ENCODE data around the gene PLAAT1.

PLAAT1 gene

DNA sequence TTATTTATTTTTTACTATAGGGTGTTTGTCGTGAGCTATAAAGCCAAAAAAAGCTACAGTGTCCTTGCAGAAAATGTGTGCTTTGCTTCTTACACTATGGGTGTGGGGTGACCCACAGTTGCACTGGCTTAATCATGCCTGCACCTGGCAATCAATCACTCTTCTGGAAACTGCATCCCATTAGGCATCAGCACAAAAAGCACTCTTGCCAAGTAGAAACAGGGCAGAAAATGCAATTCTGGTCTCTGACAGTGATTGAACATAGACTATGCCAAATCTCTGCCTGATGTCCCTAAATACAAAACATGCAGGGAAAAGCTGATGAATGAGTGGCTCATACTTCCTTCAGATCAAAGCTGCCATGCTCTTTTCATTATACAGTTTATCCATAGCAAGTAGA lies 30.4 kb upstream of the PLAAT1 start:
- TF ChIP-seq TCF12 (IDR thresholded peaks at IDR 0.05; ENCODE audit: low read depth), result no peak
- no peak for TF ChIP-seq REST (IDR thresholded peaks at IDR 0.05; ENCODE audit: low read depth)
- no peak for TF ChIP-seq YY1 (IDR thresholded peaks at IDR 0.05; ENCODE audit: low read depth)
- TF ChIP-seq ZBTB7A (IDR thresholded peaks at IDR 0.05; ENCODE audit: low read depth), result no peak
- no peak for TF ChIP-seq CREB1 (IDR thresholded peaks at IDR 0.05; ENCODE audit: low read depth)
- TF ChIP-seq TEAD4 (IDR thresholded peaks at IDR 0.05), result no peak
- no peak for TF ChIP-seq MAX (IDR thresholded peaks at IDR 0.05)
- TF ChIP-seq RAD21 (IDR thresholded peaks at IDR 0.05; ENCODE audit: low read depth), result no peak
- TF ChIP-seq USF1 (IDR thresholded peaks at IDR 0.05), result no peak
- TF ChIP-seq TAF1 (IDR thresholded peaks at IDR 0.05; ENCODE audit: low read depth), result no peak
- TF ChIP-seq FOXM1 (IDR thresholded peaks at IDR 0.05; ENCODE audit: borderline replicate concordance, low read depth), result no peak

- TF ChIP-seq REST (IDR thresholded peaks at IDR 0.05; ENCODE audit: low read depth), result no peak
- TF ChIP-seq TAF1 (IDR thresholded peaks at IDR 0.05; ENCODE audit: low read depth), result no peak
- no peak for TF ChIP-seq FOXM1 (IDR thresholded peaks at IDR 0.05; ENCODE audit: borderline replicate concordance, low read depth)
- TF ChIP-seq TEAD4 (IDR thresholded peaks at IDR 0.05), result no peak
- TF ChIP-seq ZBTB7A (IDR thresholded peaks at IDR 0.05; ENCODE audit: low read depth), result no peak
- TF ChIP-seq NFIC (IDR thresholded peaks at IDR 0.05), result no peak
- TF ChIP-seq USF1 (IDR thresholded peaks at IDR 0.05), result no peak
- TF ChIP-seq TCF12 (IDR thresholded peaks at IDR 0.05; ENCODE audit: low read depth), result no peak
- TF ChIP-seq MAX (IDR thresholded peaks at IDR 0.05), result no peak
Measured at GRCh38 chr3:193211173-193211572, 29.8 kb upstream of the PLAAT1 start.

DNA sequence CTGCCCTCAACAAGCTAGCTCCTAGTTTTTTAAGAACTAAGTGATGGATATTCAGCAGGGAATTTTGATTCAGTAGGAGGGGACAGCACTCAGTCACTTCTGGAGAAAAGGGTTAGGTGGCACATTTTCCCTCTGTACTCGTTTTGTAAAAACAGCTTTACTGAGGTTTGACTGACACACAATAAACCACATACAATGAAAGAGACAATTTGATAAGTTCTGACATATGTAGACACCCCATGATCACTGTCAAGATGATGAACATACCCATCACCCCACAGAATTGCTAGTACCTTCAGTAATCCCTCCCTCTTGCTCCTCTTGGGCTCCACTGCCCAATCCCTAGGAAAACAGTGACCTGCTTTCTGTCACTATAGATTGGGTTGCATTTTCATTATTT lies 29.0 kb upstream of the PLAAT1 start:
- no peak for TF ChIP-seq RAD21 (IDR thresholded peaks at IDR 0.05; ENCODE audit: low read depth)
- no peak for TF ChIP-seq CREB1 (IDR thresholded peaks at IDR 0.05; ENCODE audit: low read depth)
- TF ChIP-seq MAX (IDR thresholded peaks at IDR 0.05), result no peak
- no peak for TF ChIP-seq ZBTB7A (IDR thresholded peaks at IDR 0.05; ENCODE audit: low read depth)
- no peak for TF ChIP-seq TCF12 (IDR thresholded peaks at IDR 0.05; ENCODE audit: low read depth)
- TF ChIP-seq EP300 (IDR thresholded peaks at IDR 0.05; ENCODE audit: borderline replicate concordance), result no peak
- TF ChIP-seq NFIC (IDR thresholded peaks at IDR 0.05), result no peak
- no peak for TF ChIP-seq USF1 (IDR thresholded peaks at IDR 0.05)
- no peak for TF ChIP-seq CEBPB (IDR thresholded peaks at IDR 0.05)
- TF ChIP-seq YY1 (IDR thresholded peaks at IDR 0.05; ENCODE audit: low read depth), result no peak
- no peak for TF ChIP-seq TAF1 (IDR thresholded peaks at IDR 0.05; ENCODE audit: low read depth)
- no peak for TF ChIP-seq TEAD4 (IDR thresholded peaks at IDR 0.05)
- no peak for TF ChIP-seq EGR1 (IDR thresholded peaks at IDR 0.05)
- TF ChIP-seq REST (IDR thresholded peaks at IDR 0.05; ENCODE audit: low read depth), result no peak
- TF ChIP-seq FOXM1 (IDR thresholded peaks at IDR 0.05; ENCODE audit: borderline replicate concordance, low read depth), result no peak

GRCh38 chr3:193212844-193213243 lies 28.2 kb upstream of the PLAAT1 start:
- TF ChIP-seq YY1 (IDR thresholded peaks at IDR 0.05; ENCODE audit: low read depth) (no peak), EP300 (IDR thresholded peaks at IDR 0.05; ENCODE audit: borderline replicate concordance) (no peak), REST (IDR thresholded peaks at IDR 0.05; ENCODE audit: low read depth) (no peak), MAX (IDR thresholded peaks at IDR 0.05) (no peak), FOXM1 (IDR thresholded peaks at IDR 0.05; ENCODE audit: borderline replicate concordance, low read depth) (no peak), EGR1 (IDR thresholded peaks at IDR 0.05) (no peak), TCF12 (IDR thresholded peaks at IDR 0.05; ENCODE audit: low read depth) (no peak), TAF1 (IDR thresholded peaks at IDR 0.05; ENCODE audit: low read depth) (no peak), CEBPB (IDR thresholded peaks at IDR 0.05) (no peak), CREB1 (IDR thresholded peaks at IDR 0.05; ENCODE audit: low read depth) (no peak), ZBTB7A (IDR thresholded peaks at IDR 0.05; ENCODE audit: low read depth) (no peak), TEAD4 (IDR thresholded peaks at IDR 0.05) (no peak), RAD21 (IDR thresholded peaks at IDR 0.05; ENCODE audit: low read depth) (no peak), USF1 (IDR thresholded peaks at IDR 0.05) (no peak), NFIC (IDR thresholded peaks at IDR 0.05) (no peak)
